ENCODE data around the gene TMPRSS13.
"Not testable (repeated sequence)": the region's sequence is repeated elsewhere in the genome, so short reads cannot be mapped to it uniquely, and the experiment has no call there.

Gene TMPRSS13

DNA sequence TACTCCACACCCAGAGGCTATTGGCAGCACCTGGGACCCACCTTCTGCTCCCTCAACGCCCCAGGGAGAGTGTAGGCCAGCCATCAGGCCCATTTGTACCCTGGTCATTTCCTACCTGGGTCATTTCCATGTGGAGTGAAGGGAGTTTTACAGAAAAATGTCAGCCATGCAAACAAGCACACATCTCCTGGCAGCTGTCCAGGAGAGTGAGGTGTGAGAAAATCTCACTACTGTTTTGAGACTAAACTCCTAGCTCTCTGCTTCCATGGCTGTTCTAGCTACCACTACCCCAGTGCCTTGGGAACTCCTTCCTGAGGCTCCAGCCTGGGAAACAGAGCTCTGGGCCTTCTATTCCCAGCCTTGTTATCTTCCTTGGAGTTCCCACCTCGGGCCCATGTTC lies 2.8 kb upstream of the TMPRSS13 start:
- in situ Hi-C loops (cut with HindIII; ENCODE audit: low sequenced_read_pairs), result no loop called here

DNA sequence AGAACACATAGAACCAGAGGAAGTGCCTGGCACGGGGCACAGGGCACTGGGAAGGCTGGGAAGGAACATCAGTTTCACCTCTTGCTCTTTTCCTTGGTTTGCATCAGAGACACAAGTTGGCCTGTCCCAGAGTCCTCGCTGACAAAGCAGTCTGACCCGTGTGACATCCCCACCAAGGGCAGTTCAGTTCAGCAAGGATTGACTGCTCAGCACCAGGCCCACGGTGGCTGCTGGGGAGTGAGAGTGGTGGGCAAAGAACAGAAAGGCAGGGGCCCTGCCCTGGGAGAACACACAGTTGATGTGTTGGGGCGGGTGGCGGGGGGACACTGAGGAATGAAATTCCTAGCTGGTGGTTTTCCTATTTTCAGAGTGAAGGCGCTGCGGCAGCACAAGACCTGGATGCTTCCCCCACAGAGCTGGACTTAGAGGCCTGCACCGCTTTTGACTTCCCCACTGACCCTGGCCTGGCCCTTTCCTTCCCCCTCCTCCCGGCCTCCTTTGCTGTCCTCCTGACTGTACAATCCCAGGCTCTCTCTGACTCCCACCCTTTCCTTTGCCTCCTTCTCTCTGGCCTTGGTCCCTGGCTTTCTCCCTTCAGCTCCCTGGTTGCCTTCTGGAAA lies 2.2 kb upstream of the TMPRSS13 start:
- in situ Hi-C loops (cut with HindIII; ENCODE audit: low sequenced_read_pairs), result no loop called here

DNA sequence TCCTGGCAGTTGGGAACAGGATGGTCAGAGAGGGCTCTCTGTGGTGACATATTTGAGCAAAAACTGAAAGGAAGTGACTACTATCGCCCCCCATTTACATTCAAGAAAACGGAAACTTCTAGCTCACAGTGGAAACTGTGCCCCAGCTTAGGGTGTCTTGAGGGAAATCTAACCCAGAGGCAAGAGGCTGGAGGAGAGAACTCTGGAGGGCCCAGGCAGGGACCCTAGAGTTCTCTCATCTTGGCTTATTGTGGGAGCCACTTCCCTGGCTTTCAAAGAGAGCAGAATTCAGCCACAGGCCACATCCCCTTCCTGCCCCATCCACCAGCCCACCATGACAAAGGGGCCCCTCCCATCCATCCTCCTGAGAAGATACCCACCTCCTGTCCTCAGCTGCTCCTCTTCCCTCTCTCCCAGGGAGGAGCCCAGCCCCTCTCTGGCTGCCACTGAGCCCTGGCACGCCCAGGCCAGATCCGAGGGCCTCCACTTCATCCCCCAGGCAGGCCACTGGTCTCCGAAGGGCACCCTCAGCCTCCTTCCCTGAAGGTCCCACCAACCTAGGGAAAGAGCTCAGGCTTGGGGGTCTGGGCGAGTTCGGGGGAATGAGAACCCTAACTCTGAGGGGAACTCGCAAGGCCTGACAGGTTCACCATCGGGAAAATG lies 1.6 kb upstream of the TMPRSS13 start:
- in situ Hi-C loops (cut with HindIII; ENCODE audit: low sequenced_read_pairs), result no loop called here

DNA sequence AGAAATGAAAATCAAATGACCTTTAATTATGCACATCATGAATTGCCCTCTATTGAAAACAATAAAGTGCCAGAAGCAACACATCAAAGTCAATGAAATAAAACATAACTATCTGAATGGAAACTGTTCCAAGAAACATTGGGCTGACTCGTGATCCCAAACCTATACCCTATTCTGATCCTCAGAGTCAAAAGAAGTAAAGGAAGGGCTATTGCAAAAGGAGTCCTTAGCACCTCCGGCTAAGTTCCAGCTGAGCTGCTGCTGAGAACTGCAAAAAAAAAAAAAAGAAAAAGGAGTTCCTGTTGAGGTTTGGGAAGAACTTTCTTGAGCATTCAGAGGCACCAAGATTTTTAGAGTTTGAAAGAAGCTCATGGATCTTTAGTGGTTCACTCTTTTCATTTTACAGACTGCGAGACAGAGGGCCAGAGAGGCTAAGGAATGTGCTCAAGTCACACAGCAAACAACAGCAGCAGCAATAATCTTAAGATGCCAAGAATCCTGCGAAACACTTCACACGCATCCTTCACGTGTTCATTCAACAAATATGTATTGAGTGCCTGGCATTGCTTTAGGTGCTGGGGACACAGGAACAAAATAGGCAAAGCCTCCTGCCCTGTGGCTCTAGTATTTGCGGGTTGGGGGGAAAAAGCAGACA lies 841 bp upstream of the TMPRSS13 start:
- in situ Hi-C loops (cut with HindIII; ENCODE audit: low sequenced_read_pairs), result no loop called here

DNA sequence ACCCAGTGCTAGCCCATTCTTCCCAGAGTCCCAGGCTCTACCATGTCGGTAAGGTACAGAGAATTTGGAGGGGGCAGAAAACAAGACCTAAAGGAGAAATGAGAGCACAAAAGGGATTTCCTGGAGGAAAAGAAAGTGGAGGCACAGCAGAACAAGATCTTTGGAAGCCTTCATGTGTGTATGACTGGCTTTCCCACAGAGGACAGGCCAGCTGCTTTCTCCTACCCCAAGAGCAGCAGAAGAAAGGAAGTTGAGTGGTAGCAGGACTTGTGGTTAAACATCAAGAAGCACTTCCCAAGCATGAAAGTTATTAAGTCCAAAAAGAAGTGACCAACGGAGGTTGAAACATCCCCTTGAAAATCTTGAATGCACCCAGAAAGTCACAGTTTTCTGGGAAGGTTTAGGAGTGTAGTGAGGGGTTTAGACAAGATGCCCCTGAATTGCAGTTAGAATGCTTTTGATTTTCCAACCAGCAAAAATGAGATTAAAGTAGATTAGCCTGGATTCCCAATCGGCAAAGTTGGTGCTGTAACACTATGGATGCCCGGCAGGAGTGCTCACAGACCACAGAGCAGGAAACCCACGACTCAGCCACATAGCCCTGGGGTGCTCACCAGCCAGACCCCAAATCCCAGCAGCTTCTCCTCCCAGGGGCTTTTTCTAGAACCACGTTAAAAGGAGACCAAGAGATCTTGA lies 608 bp downstream of the TMPRSS13 start:
- in situ Hi-C loops (cut with HindIII; ENCODE audit: low sequenced_read_pairs), result no loop called here

DNA sequence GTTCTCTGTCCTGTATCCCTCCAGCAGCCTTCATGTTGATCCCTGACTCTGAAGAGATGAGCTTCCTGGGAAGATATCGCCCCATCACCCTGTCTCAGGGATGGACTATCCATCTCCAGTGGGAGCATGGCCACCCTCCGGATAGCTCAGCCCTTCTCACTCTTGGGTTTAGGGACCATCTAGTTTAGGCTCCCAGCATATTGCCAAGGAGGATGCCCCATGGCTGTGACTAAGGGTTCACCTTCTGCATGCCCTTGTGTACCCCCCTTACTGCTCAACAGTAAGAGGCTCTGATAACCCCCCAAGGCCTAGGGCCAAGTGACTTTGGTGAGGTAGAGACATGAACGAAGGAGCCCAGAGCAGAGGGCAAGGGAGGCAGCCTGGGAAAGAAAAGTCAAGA lies 1.3 kb downstream of the TMPRSS13 start:
- in situ Hi-C loops (cut with HindIII; ENCODE audit: low sequenced_read_pairs), result no loop called here

DNA sequence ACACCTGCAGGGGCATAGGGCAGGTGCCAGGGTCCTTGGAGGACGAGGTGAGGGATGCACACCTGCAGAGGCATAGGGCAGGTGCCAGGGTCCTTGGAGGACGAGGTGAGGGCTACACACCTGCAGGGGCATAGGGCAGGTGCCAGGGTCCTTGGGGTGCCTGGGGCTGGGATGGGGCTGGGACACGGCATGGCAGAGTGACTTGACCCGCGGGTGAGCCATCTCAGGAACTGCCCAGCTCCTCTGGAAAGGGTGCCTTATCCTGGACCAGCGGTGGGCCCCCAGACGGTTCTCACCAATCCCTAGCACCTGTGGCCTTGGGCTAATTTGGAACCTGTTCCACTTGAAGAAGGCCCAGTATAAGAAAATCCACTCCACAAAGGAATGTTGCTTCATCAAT lies 3.0 kb downstream of the TMPRSS13 start:
- in situ Hi-C loops (cut with HindIII; ENCODE audit: low sequenced_read_pairs), result not testable (repeated sequence)

DNA sequence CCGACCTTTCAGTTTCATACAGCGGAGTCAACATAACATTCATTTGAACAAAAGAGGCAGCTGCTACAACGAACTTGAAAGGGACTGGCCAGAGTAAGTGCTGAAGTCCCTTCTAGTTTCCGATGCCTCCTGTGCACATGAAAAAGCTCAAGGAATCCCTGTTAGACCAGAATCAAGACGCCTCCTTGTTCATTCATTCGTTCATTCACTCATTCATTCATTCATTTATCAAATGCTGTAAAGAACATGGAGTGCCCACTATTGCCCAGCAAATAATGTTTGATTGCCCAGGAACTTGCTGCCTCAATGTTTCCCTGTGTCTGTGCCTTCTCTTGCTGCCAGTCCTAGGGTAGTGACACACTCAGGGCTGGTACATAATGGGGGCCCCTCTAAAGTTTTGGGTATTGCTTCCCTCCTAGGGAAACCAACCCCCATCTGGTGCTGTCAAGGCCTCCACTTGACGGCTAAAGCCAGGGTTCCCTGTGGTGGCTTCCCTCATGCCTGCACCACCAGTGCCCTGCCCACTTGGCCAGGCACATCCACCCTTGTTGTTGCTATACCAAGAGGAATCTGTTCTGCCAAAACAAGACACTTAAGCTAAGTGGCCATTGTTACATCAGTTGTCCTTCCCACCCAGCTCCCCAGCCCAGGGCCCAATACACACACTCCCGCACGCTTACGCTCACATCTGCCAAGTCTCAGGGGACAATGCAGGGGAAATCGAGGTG lies 3.8 kb downstream of the TMPRSS13 start:
- in situ Hi-C loops (cut with HindIII; ENCODE audit: low sequenced_read_pairs), result no loop called here

DNA sequence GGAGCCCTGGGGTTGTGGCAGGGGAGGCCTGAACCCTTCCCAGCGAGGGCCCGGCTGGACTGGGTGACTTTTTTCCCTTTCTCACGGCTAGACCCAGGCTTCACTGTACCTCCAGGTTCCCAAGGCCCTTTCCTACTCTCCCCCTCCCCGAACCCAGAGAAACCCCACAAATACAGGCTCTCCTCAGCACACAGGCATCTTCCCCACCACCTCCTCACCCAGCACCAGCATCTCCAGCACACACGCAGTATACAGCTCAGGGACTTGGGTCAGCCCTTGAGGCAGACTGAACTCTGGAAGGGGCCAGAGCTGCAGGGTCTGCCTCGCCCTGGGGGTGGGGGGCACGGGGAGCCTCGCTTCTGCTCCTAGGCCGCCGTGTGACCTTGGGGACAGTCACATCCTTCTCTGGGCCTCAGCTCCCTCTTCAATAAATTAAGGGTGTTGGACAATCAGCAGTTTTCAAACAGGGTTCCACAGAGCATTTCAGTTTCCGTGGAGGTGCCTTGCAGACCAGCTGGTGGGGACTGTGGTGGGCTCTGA lies 4.5 kb downstream of the TMPRSS13 start:
- in situ Hi-C loops (cut with HindIII; ENCODE audit: low sequenced_read_pairs), result no loop called here

DNA sequence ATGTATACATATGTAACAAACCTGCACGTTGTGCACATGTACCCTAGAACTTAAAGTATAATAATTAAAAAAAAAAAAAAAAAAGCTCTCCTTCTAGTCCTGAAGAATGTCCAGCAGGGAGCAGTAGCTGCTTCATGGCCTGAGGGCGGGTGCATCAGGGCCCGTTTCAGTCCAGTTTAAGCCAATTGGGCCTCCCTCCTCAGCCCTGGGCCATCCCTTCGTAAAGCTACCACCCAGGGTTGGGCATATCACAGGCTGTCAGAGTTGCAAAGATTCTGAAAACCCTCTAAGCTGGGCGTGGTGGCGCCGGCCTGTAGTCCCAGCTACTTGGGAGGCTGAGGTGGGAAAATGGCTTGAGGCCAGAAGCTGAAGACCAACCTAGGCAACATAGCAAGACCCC lies 5.4 kb downstream of the TMPRSS13 start:
- in situ Hi-C loops (cut with HindIII; ENCODE audit: low sequenced_read_pairs), result no loop called here

DNA sequence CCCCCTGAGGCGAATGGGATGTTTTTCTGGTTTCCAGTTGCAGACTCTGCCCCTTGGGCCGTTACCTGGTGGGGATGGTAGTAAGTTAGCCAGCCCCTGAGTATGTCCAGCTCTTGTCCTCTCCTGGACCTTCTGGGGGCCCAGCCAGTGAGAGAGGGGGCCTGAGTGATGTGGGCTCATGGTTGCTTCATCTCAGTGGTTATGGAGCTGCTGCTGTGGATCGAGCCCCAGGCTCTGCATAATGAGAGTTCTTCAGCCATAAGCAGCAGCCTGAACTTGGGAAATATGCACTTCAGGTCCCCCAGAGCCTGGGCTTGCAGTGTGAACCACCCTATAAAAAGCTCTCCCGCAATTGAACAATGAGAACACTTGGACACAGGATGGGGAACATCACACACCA lies 5.9 kb downstream of the TMPRSS13 start:
- in situ Hi-C loops (cut with HindIII; ENCODE audit: low sequenced_read_pairs), result no loop called here

DNA sequence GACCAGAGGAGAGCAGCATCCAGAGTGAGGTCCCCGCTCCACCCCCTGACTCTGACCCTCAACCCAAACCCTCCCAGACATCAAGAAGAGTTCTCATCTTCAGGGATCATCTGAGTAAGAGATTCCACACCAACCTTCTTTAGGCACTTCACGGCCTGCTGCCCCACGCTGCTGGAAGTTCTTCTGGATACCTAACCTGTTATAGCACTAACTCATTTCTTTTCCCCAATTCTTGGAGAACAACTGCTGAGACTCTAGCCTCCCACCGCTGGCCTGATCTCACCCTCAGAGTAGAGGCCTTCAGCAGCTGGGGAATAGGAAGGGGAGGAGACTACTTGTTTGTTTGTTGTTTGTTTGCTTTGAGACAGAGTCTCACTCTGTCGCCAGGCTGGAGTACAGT lies 7.3 kb downstream of the TMPRSS13 start:
- in situ Hi-C loops (cut with HindIII; ENCODE audit: low sequenced_read_pairs), result no loop called here

DNA sequence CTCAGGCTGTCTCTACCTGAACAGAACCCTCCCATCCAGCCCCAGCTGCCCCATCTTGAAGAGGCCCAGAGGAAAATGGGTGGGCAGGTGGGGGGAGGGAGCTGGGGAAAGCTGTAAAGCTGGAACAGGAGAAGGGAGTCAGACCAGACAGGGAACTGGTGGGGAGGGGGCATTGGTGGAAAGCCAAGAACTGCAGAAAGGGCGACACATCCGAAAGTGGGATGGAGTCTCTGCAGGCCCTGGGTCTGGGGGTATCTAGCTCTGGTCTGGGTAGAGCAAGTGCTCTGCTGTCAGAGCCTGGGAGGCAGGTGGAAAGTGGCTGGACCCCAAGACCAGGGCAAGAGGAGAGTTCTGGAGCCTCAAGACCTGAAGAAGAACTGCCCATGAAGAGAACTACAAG lies 7.7 kb downstream of the TMPRSS13 start:
- in situ Hi-C loops (cut with HindIII; ENCODE audit: low sequenced_read_pairs), result no loop called here

DNA sequence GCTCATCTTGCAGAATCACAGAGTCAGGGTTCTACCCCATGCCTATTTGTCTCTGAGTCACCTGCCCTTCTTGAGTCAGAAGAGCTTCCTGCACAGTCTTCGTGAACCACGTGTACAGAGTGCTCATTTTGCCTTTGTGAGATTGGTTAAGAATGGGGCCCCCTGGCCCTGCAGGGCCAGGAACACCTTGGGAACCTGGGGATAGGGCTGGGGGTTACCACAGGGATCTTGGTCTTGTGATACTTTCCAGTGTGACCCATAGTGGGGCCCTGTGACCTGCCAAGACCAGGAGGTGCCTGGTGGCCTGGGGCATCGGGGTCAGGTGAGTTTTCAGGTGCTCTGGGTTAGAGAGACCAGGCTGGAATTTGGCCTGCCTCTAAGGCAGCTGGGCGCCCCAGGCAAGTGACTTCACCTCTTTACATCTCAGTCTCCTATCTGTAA lies 9.4 kb downstream of the TMPRSS13 start:
- in situ Hi-C loops (cut with HindIII; ENCODE audit: low sequenced_read_pairs), result no loop called here

DNA sequence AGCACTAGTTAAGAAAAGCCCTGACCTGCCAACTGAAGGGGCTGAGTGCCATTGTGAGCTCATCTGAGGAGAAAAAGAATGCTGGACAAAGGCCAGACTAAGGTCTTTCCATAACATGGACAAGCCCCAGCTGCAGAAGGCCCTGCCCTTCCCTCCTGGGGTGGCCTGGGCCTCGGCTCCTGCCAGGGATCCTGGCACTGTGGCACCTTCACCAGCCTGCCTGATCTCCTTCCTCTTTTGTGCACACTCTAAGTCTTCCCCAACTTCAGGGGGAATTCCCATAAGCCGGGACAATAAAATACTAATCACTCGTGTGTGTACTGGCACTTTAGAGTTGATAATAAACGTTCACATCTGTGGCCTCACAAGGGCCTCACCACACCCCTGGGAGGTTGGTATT lies 9.9 kb downstream of the TMPRSS13 start:
- in situ Hi-C loops (cut with HindIII; ENCODE audit: low sequenced_read_pairs), result no loop called here

DNA sequence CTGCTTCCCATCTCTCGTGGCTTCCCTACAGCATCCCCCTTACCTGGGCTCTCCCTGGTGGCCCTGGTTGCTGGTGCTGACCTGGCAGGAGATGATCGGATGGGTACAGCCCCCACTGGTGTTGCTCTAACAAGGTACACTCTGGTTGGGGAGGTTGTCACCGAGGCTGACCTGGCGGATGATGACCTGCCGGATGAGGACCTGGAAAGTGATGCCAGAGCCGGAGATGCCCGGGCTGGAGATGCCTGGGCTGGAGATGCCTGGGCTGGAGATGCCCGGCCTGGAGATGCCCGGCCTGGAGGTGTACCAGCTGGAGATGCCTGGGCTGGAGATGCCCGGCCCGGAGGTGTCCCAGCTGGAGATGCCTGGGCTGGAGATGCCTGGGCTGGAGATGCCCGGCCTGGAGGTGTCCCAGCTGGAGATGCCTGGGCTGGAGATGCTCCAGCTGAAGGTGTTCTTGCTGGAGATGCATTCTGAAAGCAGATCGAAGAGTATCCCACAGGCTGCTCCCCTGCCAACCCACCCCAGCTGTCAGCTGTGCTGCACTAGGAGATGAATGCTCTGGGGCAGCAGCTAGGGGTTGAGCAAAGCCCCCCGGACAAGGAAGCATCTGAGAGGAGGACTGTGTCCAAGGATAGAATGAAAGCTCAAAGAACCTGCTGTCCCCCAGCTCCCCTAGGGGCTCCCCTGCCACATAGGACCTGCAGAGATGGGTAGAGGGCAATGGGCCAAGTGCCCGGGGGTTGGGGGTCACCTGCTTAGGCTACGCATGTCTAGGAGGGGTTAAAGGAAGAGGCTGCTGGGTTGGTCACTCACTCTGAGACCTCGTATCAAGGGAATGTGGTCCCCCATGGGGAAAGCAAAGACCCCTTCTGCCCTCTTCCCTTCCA lies 10.6 kb downstream of the TMPRSS13 start:
- in situ Hi-C loops (cut with HindIII; ENCODE audit: low sequenced_read_pairs), result no loop called here

DNA sequence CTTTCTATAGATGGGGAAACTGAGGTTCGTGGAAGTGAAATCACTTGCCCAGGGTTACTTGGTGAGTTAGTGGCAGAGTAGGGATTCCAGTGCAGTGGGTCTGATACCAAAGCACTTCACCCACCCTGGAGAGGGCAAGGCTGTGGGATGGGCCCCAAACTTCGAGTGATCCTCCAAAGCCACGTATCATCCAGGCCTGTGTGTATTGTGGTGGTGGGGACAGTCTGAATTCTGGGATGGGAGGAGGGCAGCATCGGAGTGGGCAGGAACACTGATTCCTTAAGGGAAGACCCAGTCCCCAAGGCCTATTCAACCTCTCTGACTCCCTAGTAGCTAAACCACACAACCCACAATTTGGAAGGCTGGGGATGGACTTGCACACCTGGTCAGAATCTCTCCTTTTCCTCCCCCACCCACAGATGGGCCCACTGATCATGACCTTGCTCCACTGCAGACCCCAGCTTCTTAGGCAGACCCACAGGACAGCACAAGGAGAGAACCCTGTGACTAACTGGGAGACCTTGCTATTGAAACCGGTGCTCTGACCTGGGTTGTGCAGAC lies 11.5 kb downstream of the TMPRSS13 start:
- in situ Hi-C loops (cut with HindIII; ENCODE audit: low sequenced_read_pairs), result no loop called here

DNA sequence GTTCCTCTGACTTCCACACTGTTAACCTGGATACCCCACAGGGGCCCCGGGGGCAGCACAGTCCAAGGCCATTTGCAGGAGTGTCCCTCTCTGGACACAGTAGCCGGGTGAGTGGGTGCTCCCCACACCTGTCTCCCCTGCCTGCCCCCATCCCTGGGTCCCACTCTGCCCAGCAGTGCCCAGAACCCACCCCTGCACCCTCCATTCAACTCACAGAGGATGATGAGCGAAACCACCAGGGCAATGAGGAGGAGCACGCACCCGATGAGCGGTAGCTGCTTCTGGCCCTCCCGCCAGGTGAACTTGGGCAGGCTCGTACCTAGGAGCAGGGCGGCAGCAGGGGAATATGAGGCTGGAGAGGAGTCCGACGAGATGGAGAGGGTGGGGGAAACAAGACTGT lies 12.2 kb downstream of the TMPRSS13 start:
- in situ Hi-C loops (cut with HindIII; ENCODE audit: low sequenced_read_pairs), result no loop called here

DNA sequence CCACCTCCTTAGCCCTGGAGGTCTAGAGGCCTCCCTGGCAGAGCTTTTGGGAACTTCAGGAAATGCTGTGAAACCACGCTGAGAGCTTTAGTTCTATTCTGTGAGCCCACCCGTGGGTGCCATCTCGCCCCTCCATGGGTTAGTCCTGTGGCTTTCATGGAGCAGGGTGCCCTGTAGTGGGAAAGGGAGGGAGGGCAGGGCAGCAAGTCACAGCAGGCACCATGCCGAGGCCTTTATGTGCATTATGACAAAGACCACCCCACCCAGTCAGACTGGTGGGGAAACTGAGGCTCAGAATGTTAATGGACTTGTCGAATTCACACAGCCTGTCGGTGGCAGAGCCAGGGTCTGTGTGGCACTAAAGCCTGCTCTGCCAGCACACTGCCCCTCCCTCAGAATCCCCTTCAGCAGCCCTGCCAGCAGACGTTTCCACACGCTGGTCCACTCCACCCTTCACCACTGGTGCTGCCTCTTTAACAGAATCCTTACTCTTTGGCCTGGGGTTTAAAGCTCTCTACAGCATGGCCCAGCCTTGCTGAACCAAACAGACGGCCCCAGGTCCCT lies 13.4 kb downstream of the TMPRSS13 start:
- in situ Hi-C loops (cut with HindIII; ENCODE audit: low sequenced_read_pairs), result no loop called here

Data from DLD1 (cell line).